ENCODE results near the gene SLC16A6.

Gene SLC16A6

DNA sequence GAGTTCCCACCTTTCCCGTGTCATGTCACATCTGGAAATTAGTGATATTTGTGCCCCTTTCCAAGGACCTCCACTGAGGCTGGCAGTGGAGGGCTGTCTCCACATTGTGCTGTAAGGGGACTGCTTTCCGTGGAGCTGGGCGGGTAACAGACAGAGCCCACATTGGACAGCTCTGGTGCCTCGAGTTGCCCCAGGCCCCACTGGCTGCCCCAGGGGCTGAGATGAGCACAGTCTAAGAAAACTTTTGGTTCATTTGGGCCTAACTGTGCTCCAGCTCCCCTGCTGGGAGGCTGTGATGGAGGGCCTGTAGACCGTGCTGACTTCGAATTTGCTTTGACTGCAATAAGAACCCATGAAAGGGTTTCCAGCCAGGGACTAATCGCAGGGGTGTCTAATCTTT lies 38.4 kb upstream of the SLC16A6 start:
- H3F3A ChIP-seq (ENCODE audit: insufficient read depth, low read length) = no peaks in the 10 kb centered on the region
- no peak overlapping the region for H3K4me2 ChIP-seq (ENCODE audit: low read depth, low read length)
- TF ChIP-seq, protein P1, sequence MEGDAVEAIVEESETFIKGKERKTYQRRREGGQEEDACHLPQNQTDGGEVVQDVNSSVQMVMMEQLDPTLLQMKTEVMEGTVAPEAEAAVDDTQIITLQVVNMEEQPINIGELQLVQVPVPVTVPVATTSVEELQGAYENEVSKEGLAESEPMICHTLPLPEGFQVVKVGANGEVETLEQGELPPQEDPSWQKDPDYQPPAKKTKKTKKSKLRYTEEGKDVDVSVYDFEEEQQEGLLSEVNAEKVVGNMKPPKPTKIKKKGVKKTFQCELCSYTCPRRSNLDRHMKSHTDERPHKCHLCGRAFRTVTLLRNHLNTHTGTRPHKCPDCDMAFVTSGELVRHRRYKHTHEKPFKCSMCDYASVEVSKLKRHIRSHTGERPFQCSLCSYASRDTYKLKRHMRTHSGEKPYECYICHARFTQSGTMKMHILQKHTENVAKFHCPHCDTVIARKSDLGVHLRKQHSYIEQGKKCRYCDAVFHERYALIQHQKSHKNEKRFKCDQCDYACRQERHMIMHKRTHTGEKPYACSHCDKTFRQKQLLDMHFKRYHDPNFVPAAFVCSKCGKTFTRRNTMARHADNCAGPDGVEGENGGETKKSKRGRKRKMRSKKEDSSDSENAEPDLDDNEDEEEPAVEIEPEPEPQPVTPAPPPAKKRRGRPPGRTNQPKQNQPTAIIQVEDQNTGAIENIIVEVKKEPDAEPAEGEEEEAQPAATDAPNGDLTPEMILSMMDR (IDR thresholded peaks at IDR 0.05; ENCODE audit: low read length) = no peak
- no peak for TF ChIP-seq EZH2 (optimal IDR thresholded peaks at IDR 0.05; ENCODE audit: low read depth, low read length)
- TF ChIP-seq EZH2phosphoT487 (IDR thresholded peaks at IDR 0.05; ENCODE audit: low read length) = no peak
- no peaks in the 10 kb centered on the region for H3K79me2 ChIP-seq (ENCODE audit: low read length)
- no peaks in the 10 kb centered on the region for H3K27me3 ChIP-seq (replicated peaks; ENCODE audit: insufficient read depth, low read length)
- H3K36me3 ChIP-seq (replicated peaks; ENCODE audit: insufficient read depth, low read length) = no peaks in the 10 kb centered on the region
- no peaks in the 10 kb centered on the region for H3K9me3 ChIP-seq (replicated peaks; ENCODE audit: insufficient read depth, low read length)
- H3K27ac ChIP-seq (ENCODE audit: low read length) = no peak overlapping the region
- H3K9ac ChIP-seq (ENCODE audit: low read length) = no peak overlapping the region
- no peak overlapping the region for H2AFZ ChIP-seq (ENCODE audit: low read length)
- H3K9me2 ChIP-seq (replicated peaks; ENCODE audit: insufficient read depth, low read length) = no peaks in the 10 kb centered on the region
- no peak for DNase-seq
- H4K20me1 ChIP-seq (ENCODE audit: insufficient read depth, low read length) = no peaks in the 10 kb centered on the region
- H3K4me1 ChIP-seq (ENCODE audit: low read length) = no peaks in the 10 kb centered on the region
- H3K4me3 ChIP-seq (ENCODE audit: low read length) = no peak overlapping the region

DNA sequence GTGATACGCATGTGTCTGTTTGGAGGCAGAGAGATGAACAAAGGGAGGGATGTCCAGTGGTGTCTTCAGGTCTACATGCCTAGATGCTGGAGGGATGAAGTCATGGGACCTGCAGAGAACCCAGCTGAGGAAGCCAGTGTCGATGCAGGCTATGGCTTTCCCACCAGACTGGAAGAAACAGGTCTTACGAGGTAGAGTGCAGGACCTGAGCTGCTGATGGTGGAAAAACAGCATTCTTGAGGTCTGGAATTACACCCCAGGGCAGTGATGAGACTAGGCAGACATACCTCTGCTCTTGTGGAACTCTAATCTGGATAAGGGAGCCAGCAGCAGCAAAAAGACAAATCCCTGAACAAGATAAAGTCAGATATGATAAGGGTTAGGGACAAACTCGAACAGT lies 37.7 kb upstream of the SLC16A6 start:
- no peaks in the 10 kb centered on the region for H3F3A ChIP-seq (ENCODE audit: insufficient read depth, low read length)
- H4K20me1 ChIP-seq (ENCODE audit: insufficient read depth, low read length) = no peaks in the 10 kb centered on the region
- H3K9me2 ChIP-seq (replicated peaks; ENCODE audit: insufficient read depth, low read length) = no peaks in the 10 kb centered on the region
- H3K4me2 ChIP-seq (ENCODE audit: low read depth, low read length) = no peak overlapping the region
- H3K79me2 ChIP-seq (ENCODE audit: low read length) = no peaks in the 10 kb centered on the region
- no peaks in the 10 kb centered on the region for H3K4me1 ChIP-seq (ENCODE audit: low read length)
- H3K27me3 ChIP-seq (replicated peaks; ENCODE audit: insufficient read depth, low read length) = no peaks in the 10 kb centered on the region
- no peak for DNase-seq
- H3K9me3 ChIP-seq (replicated peaks; ENCODE audit: insufficient read depth, low read length) = no peaks in the 10 kb centered on the region
- no peak overlapping the region for H3K9ac ChIP-seq (ENCODE audit: low read length)
- no peak overlapping the region for H3K4me3 ChIP-seq (ENCODE audit: low read length)
- no peak overlapping the region for H2AFZ ChIP-seq (ENCODE audit: low read length)
- TF ChIP-seq EZH2 (optimal IDR thresholded peaks at IDR 0.05; ENCODE audit: low read depth, low read length) = no peak
- no peak for TF ChIP-seq EZH2phosphoT487 (IDR thresholded peaks at IDR 0.05; ENCODE audit: low read length)
- TF ChIP-seq, protein P1 (IDR thresholded peaks at IDR 0.05; ENCODE audit: low read length) = no peak
- H3K36me3 ChIP-seq (replicated peaks; ENCODE audit: insufficient read depth, low read length) = no peaks in the 10 kb centered on the region
- no peak overlapping the region for H3K27ac ChIP-seq (ENCODE audit: low read length)

DNA sequence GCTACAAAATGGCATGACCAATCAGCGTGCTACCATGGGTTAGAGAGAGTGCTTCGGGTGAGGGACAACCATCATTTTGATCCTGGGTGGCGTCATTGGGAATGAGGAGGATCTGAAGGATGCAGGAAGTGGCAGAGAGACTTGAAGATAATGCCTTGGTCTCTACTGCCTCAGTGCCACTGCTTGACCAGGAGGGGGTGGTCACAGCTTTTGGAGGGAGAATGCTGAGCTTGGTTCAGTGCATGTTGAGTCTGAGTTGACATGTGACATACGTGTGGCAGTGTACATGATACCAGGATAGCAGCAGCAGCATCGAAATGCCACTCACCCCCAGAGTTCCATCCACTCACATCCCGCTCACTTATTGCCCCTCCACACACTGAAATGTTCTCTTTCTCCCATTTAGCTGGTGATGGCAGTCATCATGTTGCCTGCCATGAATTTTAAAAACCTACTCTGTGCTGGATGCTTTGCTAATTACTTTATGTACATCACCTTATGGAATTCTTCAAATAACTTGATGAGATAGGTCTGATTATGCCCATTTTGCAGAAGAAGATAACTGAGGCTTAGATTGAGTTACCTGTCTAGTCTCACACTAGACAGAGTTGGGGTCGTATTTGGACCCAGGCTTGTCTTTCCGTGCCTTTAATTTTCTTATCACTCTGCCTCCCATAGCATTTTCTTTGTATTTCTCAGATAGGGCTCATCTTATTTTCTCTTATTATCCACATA lies 37.1 kb upstream of the SLC16A6 start:
- no peaks in the 10 kb centered on the region for H4K20me1 ChIP-seq (ENCODE audit: insufficient read depth, low read length)
- H3K9me3 ChIP-seq (replicated peaks; ENCODE audit: insufficient read depth, low read length) = no peaks in the 10 kb centered on the region
- no peak for TF ChIP-seq EZH2 (optimal IDR thresholded peaks at IDR 0.05; ENCODE audit: low read depth, low read length)
- no peak for TF ChIP-seq EZH2phosphoT487 (IDR thresholded peaks at IDR 0.05; ENCODE audit: low read length)
- TF ChIP-seq, protein P1 (IDR thresholded peaks at IDR 0.05; ENCODE audit: low read length) = no peak
- H3K27ac ChIP-seq (ENCODE audit: low read length) = no peak overlapping the region
- no peak overlapping the region for H3K4me2 ChIP-seq (ENCODE audit: low read depth, low read length)
- no peaks in the 10 kb centered on the region for H3F3A ChIP-seq (ENCODE audit: insufficient read depth, low read length)
- H3K79me2 ChIP-seq (ENCODE audit: low read length) = no peaks in the 10 kb centered on the region
- H3K9me2 ChIP-seq (replicated peaks; ENCODE audit: insufficient read depth, low read length) = no peaks in the 10 kb centered on the region
- H3K27me3 ChIP-seq (replicated peaks; ENCODE audit: insufficient read depth, low read length) = no peaks in the 10 kb centered on the region
- no peak overlapping the region for H3K4me3 ChIP-seq (ENCODE audit: low read length)
- no peaks in the 10 kb centered on the region for H3K36me3 ChIP-seq (replicated peaks; ENCODE audit: insufficient read depth, low read length)
- H3K9ac ChIP-seq (ENCODE audit: low read length) = no peak overlapping the region
- DNase-seq = no peak
- H2AFZ ChIP-seq (ENCODE audit: low read length) = no peak overlapping the region
- H3K4me1 ChIP-seq (ENCODE audit: low read length) = no peaks in the 10 kb centered on the region

Measured in MM.1S (cell line).